Endothelial cell of umbilical vein (primary cell): ENCODE results near the gene RASGRF1. TPM values are rescaled to one million over a fixed set of nuclear protein-coding genes. Genes with fewer than 3 reads are reported as not detected.

ENCODE experiments used
- BruUV-seq: library from RNA; stranded (reverse); fragments of 400-500 nt; replicated peaks from 2 replicates; lab custom pipeline; 2021; lab: Mats Ljungman, UMichigan
- CTCF ChIA-PET: fragments of 300-600, 350-600 bp; sonication (Branson Sonifier 250); formaldehyde crosslinking; loops from one replicate; lab custom pipeline; 2021; ENCODE audit warnings: antibody characterized with exemption, inconsistent platforms; lab: Charles Lee
- POLR2A ChIA-PET: fragments of 300-600, 350-600 bp; sonication (Branson Sonifier 250); formaldehyde crosslinking; loops from one replicate; lab custom pipeline; 2021; ENCODE audit warnings: antibody characterized with exemption, inconsistent platforms; lab: Charles Lee
- DNase-seq: peaks from one replicate; pipeline ENCODE4 v3.0.0-alpha.2; 2011; ENCODE audit warnings: low read depth, low spot score
- FAIRE-seq: peaks from 2 replicates; lab custom pipeline; 2011; peaks lifted over from hg19 to GRCh38; lab: Jason Lieb, UNC
- H2AFZ ChIP-seq: 2 replicates; pipeline ENCODE4 v1.6.0; 2012; ENCODE audit warnings: low read depth, low read length, control low read depth, inconsistent platforms
- H3K27ac ChIP-seq: 2 replicates; pipeline ENCODE4 v1.5.1; 2011; ENCODE audit warnings: low read depth, mild to moderate bottlenecking, control low read depth, low read length, moderate library complexity; ENCODE audit not compliant: insufficient read depth
- H3K27me3 ChIP-seq, 2 experiments: 2 replicates each; pipeline versions ENCODE4 v1.6.0 to v1.6.1; 2011; ENCODE audit warnings: low read length in 2 of 2, mixed read lengths in 1 of 2; ENCODE audit not compliant: control insufficient read depth in 2 of 2, insufficient read depth in 2 of 2
- H3K36me3 ChIP-seq, 2 experiments: 2 replicates in 1 of 2; 3 replicates in 1 of 2; pipeline ENCODE4 v1.5.1; 2011; ENCODE audit warnings: low read length in 2 of 2, mild to moderate bottlenecking in 1 of 2, moderate library complexity in 1 of 2; ENCODE audit not compliant: control insufficient read depth in 2 of 2, insufficient read depth in 2 of 2; ENCODE audit errors: extremely low read depth in 1 of 2
- H3K4me1 ChIP-seq: 3 replicates; pipeline ENCODE4 v1.5.1; 2011; ENCODE audit warnings: mild to moderate bottlenecking, low read length; ENCODE audit not compliant: control insufficient read depth, insufficient read depth; ENCODE audit errors: extremely low read depth
- H3K4me2 ChIP-seq: 2 replicates; pipeline ENCODE4 v1.6.1; 2011; ENCODE audit warnings: low read length, control low read depth, mixed read lengths; ENCODE audit not compliant: insufficient read depth
- H3K4me3 ChIP-seq, 3 experiments: fragments of 200-600 bp in 1 of 3; sonication (generic), shearing (Covaris generic) in 1 of 3; replicated peaks in 1 of 3; 2 replicates each; pipeline ENCODE4 v1.5.1; 2011 to 2016; ENCODE audit warnings: control low read depth in 3 of 3, low read length in 3 of 3, mild to moderate bottlenecking in 2 of 3, inconsistent platforms in 1 of 3, low read depth in 1 of 3, moderate library complexity in 1 of 3; ENCODE audit not compliant: insufficient read depth in 1 of 3
- H3K79me2 ChIP-seq: 2 replicates; pipeline ENCODE4 v1.6.0; 2012; ENCODE audit warnings: low read length, inconsistent platforms; ENCODE audit not compliant: control insufficient read depth, insufficient read depth
- H3K9ac ChIP-seq: replicated peaks from 2 replicates; pipeline ENCODE3; 2011; ENCODE audit warnings: low read length, control low read depth; ENCODE audit not compliant: insufficient read depth; ENCODE audit errors: extremely low read depth
- H3K9me1 ChIP-seq: replicated peaks from 3 replicates; pipeline ENCODE4 v1.6.0; 2011; ENCODE audit warnings: mild to moderate bottlenecking, low read length; ENCODE audit not compliant: control insufficient read depth, insufficient read depth; ENCODE audit errors: extremely low read depth
- H3K9me3 ChIP-seq: replicated peaks from 2 replicates; pipeline ENCODE4 v1.5.1; 2012; ENCODE audit warnings: low read length, inconsistent platforms; ENCODE audit not compliant: control insufficient read depth, insufficient read depth
- H4K20me1 ChIP-seq: replicated peaks from 2 replicates; pipeline ENCODE3; 2011; ENCODE audit warnings: mild to moderate bottlenecking, low read length; ENCODE audit not compliant: control insufficient read depth, insufficient read depth; ENCODE audit errors: extremely low read depth
- EZH2 ChIP-seq: IDR thresholded peaks from 2 replicates; pipeline ENCODE4 v1.6.1; 2012; ENCODE audit warnings: borderline replicate concordance, low read depth, mild to moderate bottlenecking, moderate library complexity, low read length, inconsistent platforms; ENCODE audit not compliant: severe bottlenecking
- FOS ChIP-seq: IDR thresholded peaks from 2 replicates; pipeline ENCODE4 v1.6.1; 2011; ENCODE audit warnings: mild to moderate bottlenecking, low read length, moderate library complexity, borderline replicate concordance; ENCODE audit not compliant: insufficient read depth
- JUN ChIP-seq: IDR thresholded peaks from 2 replicates; pipeline ENCODE4 v1.6.1; 2011; ENCODE audit warnings: borderline replicate concordance, low read depth; ENCODE audit not compliant: insufficient read length, insufficient read depth
- MYC ChIP-seq: IDR thresholded peaks from one replicate; pipeline ENCODE4 v1.6.1; 2011; ENCODE audit warnings: mild to moderate bottlenecking, low read depth, low read length
- POLR2A ChIP-seq: IDR thresholded peaks from 2 replicates; pipeline ENCODE4 v1.6.1; 2012; ENCODE audit warnings: low read depth, mild to moderate bottlenecking, control low read depth, low read length
- POLR2AphosphoS5 ChIP-seq: IDR thresholded peaks from 2 replicates; pipeline ENCODE4 v1.6.1; 2012; ENCODE audit warnings: low read depth, mild to moderate bottlenecking, control low read depth, low read length, moderate library complexity; ENCODE audit not compliant: insufficient read depth
- dilution Hi-C: fragments of 300-500 bp; cut with MboI; formaldehyde crosslinking; loops from one replicate; pipeline ENCODE4 v1.15.0; 2019; ENCODE audit warnings: low sequenced_read_pairs; ENCODE audit not compliant: extremely low pct_ligation_motif_present
- intact Hi-C: fragments of 100-400 bp; cut with micrococcal nuclease; formaldehyde crosslinking; loops from one replicate; pipeline ENCODE4 v1.10.0; 2022
- polyA plus RNA-seq, 4 experiments: library from polyadenylated mRNA; depleted of rRNA in 3 of 4; stranded (reverse) in 3 of 4; unstranded in 1 of 4; fragments of >200 nt; gene quantifications; 2 replicates each; pipeline versions ENCODE4 v1.2.1 to v1.2.3, GENCODE V29; 2011 to 2012; ENCODE audit warnings: missing spikeins in 1 of 4
- total RNA-seq: library from RNA; stranded (reverse); gene quantifications from 2 replicates; pipeline ENCODE4 v1.2.3, GENCODE V29; 2021
- TF ChIP-seq, protein P1 (sequence below), 2 donors: IDR thresholded peaks; 1 replicate in 1 of 2; 2 replicates in 1 of 2; pipeline ENCODE4 v1.5.1; 2011; ENCODE audit warnings: low read length in 2 of 2, mild to moderate bottlenecking in 2 of 2, moderate library complexity in 2 of 2, control low read depth in 1 of 2, inconsistent platforms in 1 of 2, low read depth in 1 of 2; ENCODE audit not compliant: insufficient read depth in 1 of 2; ENCODE audit errors: extremely low read depth in 1 of 2

Gene RASGRF1
- total and polyA plus RNA-seq, 2 donors (not counting 3 experiments of a cell fraction or from before 2014, with no cell fraction given) = 0.04 TPM; not detected in 1

- CTCF ChIA-PET = interaction anchor here (1.3 kb wide), 1 partner anchor 8 kb away, joined by 3 read pairs; no protein-coding TSS in a partner anchor
- H3K4me3 ChIP-seq = no peak overlapping the region
- no peak overlapping the region for H3K4me2 ChIP-seq
- POLR2A ChIA-PET = no interaction called here
- H3K4me1 ChIP-seq = no peaks in the 10 kb centered on the region
- no peaks in the 10 kb centered on the region for H3K36me3 ChIP-seq
- dilution Hi-C loops = no loop called here
- no peak overlapping the region for H2AFZ ChIP-seq
- no peaks in the 10 kb centered on the region for H3K9me3 ChIP-seq
- no peaks in the 10 kb centered on the region for H3K27me3 ChIP-seq
- H3K27ac ChIP-seq = no peak overlapping the region
- DNase-seq (no peak), FAIRE-seq (no peak)
- no peak overlapping the region for H3K9ac ChIP-seq
- H4K20me1 ChIP-seq = peaks cover 2% of the 10 kb centered on the region
- no TSS peak for BruUV-seq
- TF ChIP-seq FOS (no peak), MYC (no peak)
- intact Hi-C loops = no loop called here
- no peaks in the 10 kb centered on the region for H3K79me2 ChIP-seq
- H3K9me1 ChIP-seq = no peaks in the 10 kb centered on the region
Measured at GRCh38 chr15:79068790-79069189, 21.8 kb downstream of the RASGRF1 start.

GRCh38 chr15:79067969-79068368 lies 22.6 kb downstream of the RASGRF1 start:
- FAIRE-seq (no peak), DNase-seq (no peak)
- Histone ChIP-seq H3K27me3 (no peaks in the 10 kb centered on the region), H3K9me3 (no peaks in the 10 kb centered on the region), H3K36me3 (no peaks in the 10 kb centered on the region), H4K20me1 (peaks cover 2% of the 10 kb centered on the region), H3K4me1 (no peaks in the 10 kb centered on the region), H3K27ac (no peak overlapping the region), H3K79me2 (no peaks in the 10 kb centered on the region), H2AFZ (no peak overlapping the region), H3K9ac (no peak overlapping the region), H3K4me2 (no peak overlapping the region), H3K4me3 (no peak overlapping the region), H3K9me1 (no peaks in the 10 kb centered on the region)
- BruUV-seq = no TSS peak
- intact Hi-C loops = no loop called here
- TF ChIP-seq POLR2AphosphoS5 = no peak
- TF ChIP-seq FOS = no peak
- no peak for TF ChIP-seq EZH2
- TF ChIP-seq, protein P1, sequence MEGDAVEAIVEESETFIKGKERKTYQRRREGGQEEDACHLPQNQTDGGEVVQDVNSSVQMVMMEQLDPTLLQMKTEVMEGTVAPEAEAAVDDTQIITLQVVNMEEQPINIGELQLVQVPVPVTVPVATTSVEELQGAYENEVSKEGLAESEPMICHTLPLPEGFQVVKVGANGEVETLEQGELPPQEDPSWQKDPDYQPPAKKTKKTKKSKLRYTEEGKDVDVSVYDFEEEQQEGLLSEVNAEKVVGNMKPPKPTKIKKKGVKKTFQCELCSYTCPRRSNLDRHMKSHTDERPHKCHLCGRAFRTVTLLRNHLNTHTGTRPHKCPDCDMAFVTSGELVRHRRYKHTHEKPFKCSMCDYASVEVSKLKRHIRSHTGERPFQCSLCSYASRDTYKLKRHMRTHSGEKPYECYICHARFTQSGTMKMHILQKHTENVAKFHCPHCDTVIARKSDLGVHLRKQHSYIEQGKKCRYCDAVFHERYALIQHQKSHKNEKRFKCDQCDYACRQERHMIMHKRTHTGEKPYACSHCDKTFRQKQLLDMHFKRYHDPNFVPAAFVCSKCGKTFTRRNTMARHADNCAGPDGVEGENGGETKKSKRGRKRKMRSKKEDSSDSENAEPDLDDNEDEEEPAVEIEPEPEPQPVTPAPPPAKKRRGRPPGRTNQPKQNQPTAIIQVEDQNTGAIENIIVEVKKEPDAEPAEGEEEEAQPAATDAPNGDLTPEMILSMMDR (IDR thresholded peaks at IDR 0.05; ENCODE audit: extremely low read depth in 1 of 2, insufficient read depth in 1 of 2, low read depth in 1 of 2, low read length in 2 of 2) = no peak
- TF ChIP-seq JUN = no peak
- TF ChIP-seq POLR2A = no peak
- POLR2A ChIA-PET = no interaction called here
- dilution Hi-C loops = no loop called here
- CTCF ChIA-PET = no interaction called here
